Measurements from ENCODE around the gene TCP11.

TCP11 gene

DNA sequence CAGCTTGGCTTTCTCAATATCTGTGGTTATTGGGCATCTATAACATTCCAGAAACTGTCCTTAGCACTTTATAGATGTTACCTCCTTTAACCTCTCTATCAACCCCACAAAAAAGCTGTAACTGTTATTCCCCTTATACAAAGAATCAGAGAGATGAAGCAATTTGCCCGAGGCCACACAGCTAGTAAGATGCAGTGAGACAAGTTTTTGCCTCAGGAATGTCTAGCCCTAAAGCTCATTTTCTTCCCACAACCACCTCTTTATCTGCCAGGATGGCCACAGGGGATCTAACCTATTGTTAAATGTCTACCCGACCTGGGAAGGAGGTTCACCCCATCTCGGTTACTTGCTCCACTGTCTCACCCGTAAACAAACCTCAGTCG is 31.9 kb upstream of the TCP11 start:
- DNase-seq (ENCODE audit: low read depth), result no peak

- no peak for DNase-seq (ENCODE audit: low read depth)
Observed at GRCh38 chr6:35170891-35171290, 29.8 kb upstream of the TCP11 start.

DNA sequence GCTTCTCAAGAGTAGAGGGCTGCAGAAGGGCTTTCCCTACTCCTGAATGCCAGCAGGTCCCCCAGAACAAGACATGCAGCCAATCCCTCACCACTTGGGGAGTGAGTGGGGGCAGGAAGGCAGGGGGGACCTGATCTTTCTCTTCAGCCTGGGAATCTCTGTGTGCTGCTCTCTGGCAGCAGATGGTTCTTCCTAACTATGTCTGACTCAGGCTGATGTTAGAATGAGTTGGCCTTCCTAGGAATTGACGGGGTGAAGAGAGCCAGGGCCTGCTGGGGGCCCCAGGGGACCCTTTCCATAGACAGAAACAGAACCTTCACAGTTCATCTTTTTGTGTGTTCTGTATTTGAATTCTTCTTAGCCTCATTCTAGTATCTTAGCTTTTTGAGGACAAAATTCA is 29.0 kb upstream of the TCP11 start:
- no peak for DNase-seq (ENCODE audit: low read depth)

GRCh38 chr6:35168461-35168861 is 27.3 kb upstream of the TCP11 start:
- no peak for DNase-seq (ENCODE audit: low read depth)

GRCh38 chr6:35167505-35167904 is 26.4 kb upstream of the TCP11 start:
- no peak for DNase-seq (ENCODE audit: low read depth)

DNA sequence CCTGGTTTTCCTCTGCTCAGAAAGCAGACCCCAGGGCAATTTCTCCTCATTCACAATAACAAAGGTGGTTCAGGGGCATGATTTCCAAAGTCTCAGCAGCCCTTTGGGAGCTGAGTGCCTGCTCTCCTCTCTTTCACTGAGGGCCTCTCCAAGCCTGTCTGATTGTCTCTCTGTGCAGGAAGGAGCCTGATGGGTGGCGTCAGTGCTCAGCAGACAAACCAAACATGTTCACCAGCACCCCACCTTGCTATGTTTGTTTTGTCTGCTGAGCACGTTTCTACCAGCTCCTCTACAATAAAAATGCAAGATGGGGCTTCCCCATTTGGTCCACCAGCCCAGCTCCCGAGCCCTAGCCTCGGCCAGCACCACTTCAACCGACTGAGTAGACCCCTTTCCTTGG is 25.4 kb upstream of the TCP11 start:
- no peak for DNase-seq (ENCODE audit: low read depth)

- DNase-seq (ENCODE audit: low read depth), result no peak
Observed at GRCh38 chr6:35166116-35166515, 25.0 kb upstream of the TCP11 start.

DNA sequence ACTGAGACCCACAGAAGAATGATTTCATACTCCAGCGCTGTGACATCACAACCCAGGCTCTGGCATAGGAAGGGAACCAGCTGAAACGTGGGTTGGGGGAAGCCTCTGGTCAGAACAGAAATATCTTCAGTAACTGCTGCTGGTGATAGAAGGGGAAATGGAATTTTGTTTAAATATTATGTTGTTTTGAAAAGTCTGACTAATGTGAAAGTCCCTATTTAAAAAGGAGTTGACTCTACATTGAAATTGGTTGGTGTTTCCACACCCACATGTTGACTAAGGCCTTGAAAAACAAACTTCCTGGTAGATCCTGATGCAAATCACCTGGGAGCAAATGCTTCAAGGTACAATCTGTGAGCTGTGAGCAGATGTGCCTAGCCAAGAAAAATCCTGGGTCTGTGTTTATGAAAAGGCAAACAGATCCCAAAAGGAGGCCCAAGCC is 24.5 kb upstream of the TCP11 start:
- no peak for DNase-seq (ENCODE audit: low read depth)

GRCh38 chr6:35164868-35165267 is 23.7 kb upstream of the TCP11 start:
- no peak for DNase-seq (ENCODE audit: low read depth)

GRCh38 chr6:35164277-35164676 is 23.1 kb upstream of the TCP11 start:
- DNase-seq (ENCODE audit: low read depth), result no peak

DNA sequence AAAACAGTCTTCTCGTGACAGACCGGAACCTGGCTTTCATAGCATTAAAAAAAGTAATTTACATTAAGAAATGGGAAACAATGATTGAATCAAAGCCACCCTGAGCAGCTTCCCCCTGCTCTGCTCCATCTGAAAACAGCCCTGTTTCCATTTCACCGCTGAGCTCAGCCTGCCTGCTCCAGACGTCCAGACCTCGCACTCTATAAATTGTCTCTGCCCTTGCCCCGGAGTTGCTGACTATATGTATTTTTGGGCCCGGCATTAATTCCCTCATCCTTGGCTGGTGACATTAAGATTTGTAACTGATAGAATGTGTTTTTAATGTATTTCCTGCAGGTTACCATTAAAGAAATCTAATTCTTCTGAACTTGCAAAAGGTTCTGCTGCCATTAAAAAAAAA is 22.7 kb upstream of the TCP11 start:
- DNase-seq (ENCODE audit: low read depth), result no peak

DNA sequence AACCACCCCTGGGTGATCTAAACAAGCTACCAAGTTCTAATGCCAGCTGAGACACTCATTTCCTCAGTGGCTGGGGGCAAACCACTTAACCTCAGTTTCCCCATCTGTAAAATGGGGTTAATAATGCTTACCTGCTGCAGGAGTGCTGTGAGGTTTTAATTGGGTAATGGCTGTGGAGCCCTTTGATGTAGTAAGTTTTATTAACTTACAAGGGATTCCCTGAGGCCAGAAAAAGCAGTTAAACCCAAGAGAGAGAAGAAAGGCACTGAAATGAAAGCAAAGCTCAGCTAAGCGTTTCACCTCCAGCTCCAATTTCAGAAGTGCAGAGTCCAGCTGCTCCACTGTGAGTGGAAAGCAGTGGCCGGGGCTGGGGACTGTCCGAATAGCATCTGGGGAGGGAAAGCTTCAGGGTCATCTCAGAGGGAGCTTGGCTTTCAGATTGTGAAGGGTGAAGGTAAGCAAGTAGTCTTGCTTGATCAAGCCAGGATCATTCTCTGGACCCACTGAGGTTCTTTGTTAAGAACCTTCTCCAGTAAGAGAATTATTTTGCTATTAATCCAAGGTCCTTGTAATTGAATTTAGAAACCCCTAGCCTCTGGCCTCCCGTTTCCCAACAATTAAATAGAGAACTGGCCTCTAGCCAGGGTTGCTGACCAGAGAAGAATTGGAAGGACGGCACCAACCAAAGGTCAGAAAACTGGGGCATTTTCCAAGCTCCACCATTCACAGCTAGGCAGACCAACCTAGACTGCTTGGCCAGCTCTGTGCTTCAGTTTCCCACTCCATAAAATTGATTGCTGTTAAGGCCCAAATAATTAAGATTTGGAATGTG is 20.9 kb upstream of the TCP11 start:
- DNase-seq (ENCODE audit: low read depth), result no peak

GRCh38 chr6:35161266-35161665 is 20.1 kb upstream of the TCP11 start:
- no peak for DNase-seq (ENCODE audit: low read depth)

DNA sequence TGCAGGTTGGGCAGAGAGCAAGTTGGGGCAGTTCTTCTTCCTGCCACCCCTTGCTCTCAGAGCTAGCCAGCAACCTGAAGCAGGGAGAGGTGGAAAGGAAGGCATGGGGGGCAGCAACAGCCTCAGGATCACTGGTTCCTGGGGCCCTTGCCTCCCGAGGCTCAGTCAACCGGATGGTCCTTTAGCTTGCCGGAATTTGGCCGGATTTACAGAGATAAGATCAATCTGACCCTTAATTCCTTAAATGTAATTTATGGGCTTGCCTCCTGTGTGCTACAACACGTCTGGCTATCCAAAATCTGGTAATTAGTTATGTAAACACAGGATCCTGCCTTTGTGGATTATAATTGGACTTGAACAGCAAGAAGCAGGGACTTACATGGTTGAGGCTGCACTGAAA is 19.5 kb upstream of the TCP11 start:
- no peak for DNase-seq (ENCODE audit: low read depth)

DNA sequence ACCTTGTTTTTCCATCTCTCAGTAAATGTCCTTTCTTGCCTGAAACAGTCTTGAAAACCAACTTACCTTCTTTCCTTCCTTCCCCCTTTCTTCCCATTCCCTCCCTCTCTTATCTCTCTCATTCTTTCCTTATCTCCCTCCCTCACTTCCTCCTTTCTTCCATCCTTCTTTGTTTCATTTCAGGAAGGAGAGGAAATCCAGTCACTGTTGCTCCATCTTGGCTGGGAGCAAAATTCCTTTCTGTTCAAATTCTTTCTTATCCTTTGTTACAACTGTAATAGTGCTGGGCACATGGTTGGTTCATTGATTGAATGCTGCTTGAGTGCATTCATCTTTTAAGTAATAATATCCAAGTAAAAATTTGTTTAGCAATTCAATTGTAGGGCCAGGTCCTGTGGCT is 17.4 kb upstream of the TCP11 start:
- no peak for DNase-seq (ENCODE audit: low read depth)

GRCh38 chr6:35154947-35155346 is 13.8 kb upstream of the TCP11 start:
- DNase-seq (ENCODE audit: low read depth), result no peak

DNA sequence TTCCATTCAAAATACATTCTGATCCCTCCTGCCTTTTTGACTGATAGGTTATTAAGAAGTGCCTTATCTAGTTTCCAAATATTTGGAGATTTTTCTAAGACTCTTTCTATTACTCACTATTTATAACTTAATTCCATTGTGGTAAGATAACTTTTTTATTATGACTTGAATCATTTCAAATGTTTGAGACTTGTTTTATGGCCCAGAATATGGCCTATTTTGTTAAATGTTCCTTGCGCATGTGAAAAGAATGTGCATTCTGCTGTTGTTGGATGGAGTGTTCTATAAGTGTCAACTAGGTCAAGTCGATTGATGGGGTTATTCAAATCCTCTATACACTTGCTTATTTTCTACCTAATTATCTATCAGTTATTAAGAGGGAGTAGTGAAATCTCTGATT is 13.1 kb upstream of the TCP11 start:
- DNase-seq (ENCODE audit: low read depth), result no peak

GRCh38 chr6:35152067-35152707 is 11.0 kb upstream of the TCP11 start:
- no peak for DNase-seq (ENCODE audit: low read depth)

DNA sequence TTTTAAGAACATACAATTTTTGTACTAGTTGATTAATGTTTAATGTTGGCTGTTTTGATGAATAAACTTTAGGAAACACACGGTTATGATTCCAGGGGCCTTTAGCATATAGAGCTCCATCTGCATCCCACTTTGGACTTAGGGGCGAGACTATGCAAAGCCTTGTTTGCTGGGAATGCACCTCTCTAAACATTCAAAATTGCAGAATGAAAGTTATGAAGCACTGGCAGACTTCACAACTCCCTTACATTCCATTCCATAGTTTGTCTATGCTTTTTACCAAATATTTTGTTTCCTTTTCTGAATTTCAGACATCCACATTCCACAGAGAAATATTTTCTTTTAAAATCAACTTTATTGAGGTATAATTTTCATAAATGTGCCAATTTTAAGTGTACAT is 10.3 kb upstream of the TCP11 start:
- DNase-seq (ENCODE audit: low read depth), result no peak

DNA sequence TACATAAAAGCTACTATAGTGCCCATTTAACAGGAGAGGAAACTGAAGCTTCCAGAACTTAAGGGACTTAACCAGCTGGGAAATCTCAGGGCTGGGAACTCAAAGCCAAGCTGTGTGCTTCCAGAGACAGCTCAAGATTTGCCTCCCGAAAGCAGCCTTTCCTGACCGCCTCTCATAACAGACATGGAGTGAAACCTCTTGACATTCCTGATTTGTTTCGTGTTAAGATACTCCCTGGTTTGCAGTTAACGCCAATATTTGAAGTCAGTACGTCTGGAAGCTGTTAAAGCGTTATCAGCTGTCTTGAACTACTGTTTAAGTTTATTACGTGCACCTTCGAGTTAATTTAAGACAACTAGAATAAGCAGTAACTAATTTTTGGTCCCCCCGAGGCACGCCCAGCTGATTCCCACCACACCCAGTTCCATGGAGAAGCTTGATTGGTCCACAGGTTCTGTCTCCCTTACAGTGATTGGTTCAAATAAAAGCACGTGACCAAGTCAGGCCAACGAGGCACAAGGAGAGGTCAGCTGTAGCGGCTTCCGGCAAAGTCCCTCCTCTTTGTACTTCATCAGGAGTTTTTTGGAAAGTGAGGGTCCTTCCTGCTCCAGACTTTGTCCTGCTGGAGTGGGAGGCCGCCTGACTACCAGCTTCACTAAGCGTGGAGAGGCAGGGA is 8.9 kb upstream of the TCP11 start:
- DNase-seq (ENCODE audit: low read depth), result no peak

DNA sequence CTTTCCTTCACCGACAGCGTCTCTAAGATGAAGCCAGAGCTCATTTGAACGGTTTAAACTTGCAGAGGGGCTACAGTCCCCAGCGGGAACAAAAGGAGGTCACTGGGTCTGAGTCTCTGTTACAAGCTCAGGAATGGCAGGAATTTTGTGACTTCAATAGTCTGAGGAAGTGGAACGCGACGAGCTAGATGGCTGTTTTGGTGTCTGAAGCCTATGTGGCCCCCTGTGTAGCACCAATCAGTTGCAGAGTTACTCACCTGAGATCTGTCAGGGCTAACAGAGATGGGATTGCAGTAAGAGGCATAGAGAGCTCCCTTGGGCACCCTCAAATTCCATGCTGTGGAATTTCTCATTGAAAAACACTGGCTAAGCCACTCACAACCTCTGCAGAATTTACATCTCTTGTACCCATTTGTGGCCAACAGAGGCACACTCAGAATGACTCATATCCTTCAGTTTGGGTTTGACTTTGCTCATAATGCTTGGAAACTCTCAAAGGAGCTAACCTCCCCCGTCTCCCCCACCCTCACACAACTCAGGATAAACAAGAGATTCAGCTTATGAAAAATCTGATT is 7.1 kb upstream of the TCP11 start:
- DNase-seq (ENCODE audit: low read depth), result no peak

GRCh38 chr6:35147486-35147885 is 6.3 kb upstream of the TCP11 start:
- no peak for DNase-seq (ENCODE audit: low read depth)

DNA sequence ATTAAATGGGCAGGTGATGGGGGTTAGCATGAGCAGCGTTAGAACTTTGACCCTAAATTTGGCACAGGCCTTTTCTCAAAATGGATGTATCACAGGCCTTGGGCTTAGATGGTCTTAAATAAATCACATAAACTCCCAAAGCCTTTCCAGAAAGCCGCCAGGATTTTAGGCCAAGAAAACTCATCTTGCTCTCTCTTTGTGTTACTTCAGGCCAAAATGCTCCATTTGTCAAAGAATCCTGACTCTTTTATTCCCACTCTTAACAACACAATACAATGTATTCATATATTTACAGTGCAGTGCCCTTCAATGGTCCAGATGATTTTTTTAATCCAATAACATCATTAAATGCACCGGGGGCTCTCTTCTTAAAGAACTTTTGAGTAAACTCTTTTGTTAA is 5.9 kb upstream of the TCP11 start:
- no peak for DNase-seq (ENCODE audit: low read depth)
